Skeletal muscle tissue (tissue), 4 donors: Measurements from ENCODE around the gene ACKR4. TPM values are rescaled to one million over a fixed set of nuclear protein-coding genes. Genes with fewer than 3 reads are reported as not detected.
"Not testable (repeated sequence)": the region's sequence is repeated elsewhere in the genome, so short reads cannot be mapped to it uniquely, and the experiment has no call there.

Source experiments
- H3K27ac ChIP-seq: one replicate; pipeline ENCODE4 v1.7.0; 2013; ENCODE audit warnings: mild to moderate bottlenecking, low read depth, low read length, inconsistent platforms
- H3K27me3 ChIP-seq, 3 donors: one replicate each; pipeline ENCODE4 v1.7.0; 2013; ENCODE audit warnings: low read length in 3 of 3; ENCODE audit not compliant: control insufficient read depth in 3 of 3, insufficient read depth in 3 of 3
- H3K36me3 ChIP-seq, 3 donors: one replicate each; pipeline ENCODE4 v1.7.0; 2013; ENCODE audit warnings: low read length in 3 of 3; ENCODE audit not compliant: control insufficient read depth in 3 of 3, insufficient read depth in 3 of 3
- H3K4me1 ChIP-seq, 3 donors: one replicate each; pipeline ENCODE4 v1.7.0; 2013; ENCODE audit warnings: low read length in 3 of 3, mild to moderate bottlenecking in 3 of 3; ENCODE audit not compliant: control insufficient read depth in 3 of 3, insufficient read depth in 3 of 3
- H3K4me3 ChIP-seq, 3 donors: one replicate each; pipeline ENCODE4 v1.7.0; 2013; ENCODE audit warnings: low read length in 3 of 3
- H3K9ac ChIP-seq, 3 donors: one replicate each; pipeline ENCODE4 v1.7.0; 2013; ENCODE audit warnings: low read length in 3 of 3, mild to moderate bottlenecking in 3 of 3, moderate library complexity in 2 of 3, low read depth in 1 of 3
- H3K9me3 ChIP-seq, 3 donors: one replicate each; pipeline ENCODE4 v1.7.0; 2013; ENCODE audit warnings: low read length in 3 of 3; ENCODE audit not compliant: control insufficient read depth in 3 of 3
- total RNA-seq: library from RNA; depleted of rRNA; stranded (reverse); fragments of >200 nt; gene quantifications from one replicate; pipeline ENCODE4 v1.2.3, GENCODE V29; 2014
- donor health status: Osteomylitis.

ACKR4 gene
- total RNA-seq, 1 donor from 2014 or later: 2.1 TPM

- not testable (repeated sequence) for H3K9me3 ChIP-seq, H3K27ac ChIP-seq, H3K9ac ChIP-seq, H3K4me3 ChIP-seq, H3K4me1 ChIP-seq, H3K27me3 ChIP-seq
- H3K36me3 ChIP-seq: peaks cover 6 to 14% (median 10%) of the 10 kb centered on the region in 3 donors
These were observed 9.6 kb downstream of the ACKR4 start for GRCh38 chr3:132606620-132607019.

GRCh38 chr3:132615301-132615700 lies 18.2 kb downstream of the ACKR4 start:
- H3K4me3 ChIP-seq: not testable (repeated sequence)

GRCh38 chr3:132615881-132616280 lies 18.8 kb downstream of the ACKR4 start:
- Histone ChIP-seq H3K4me3 (no peak overlapping the region), H3K36me3 (peaks cover 0 to 3% (median 2%) of the 10 kb centered on the region in 3 donors), H3K9ac (no peak overlapping the region), H3K9me3 (no peaks in the 10 kb centered on the region), H3K27ac (no peak overlapping the region), H3K27me3 (no peaks in the 10 kb centered on the region), H3K4me1 (no peaks in the 10 kb centered on the region)

More at GRCh38 chr3:132615301-132615700, 18.2 kb downstream of the ACKR4 start:
- not testable (repeated sequence) for H3K9me3 ChIP-seq, H3K27ac ChIP-seq, H3K9ac ChIP-seq, H3K4me1 ChIP-seq, H3K36me3 ChIP-seq, H3K27me3 ChIP-seq

- Histone ChIP-seq H3K27ac (no peak overlapping the region), H3K4me3 (no peak overlapping the region), H3K36me3 (peaks cover 0 to 7% (median 6%) of the 10 kb centered on the region in 3 donors), H3K27me3 (no peaks in the 10 kb centered on the region), H3K9ac (no peak overlapping the region), H3K9me3 (no peaks in the 10 kb centered on the region), H3K4me1 (no peaks in the 10 kb centered on the region)
These were observed 19.7 kb downstream of the ACKR4 start for GRCh38 chr3:132616780-132617179.

- no peaks in the 10 kb centered on the region for H3K4me1 ChIP-seq
- H3K9me3 ChIP-seq: no peaks in the 10 kb centered on the region
- peaks cover 6 to 13% (median 11%) of the 10 kb centered on the region in 3 donors for H3K36me3 ChIP-seq
- no peak overlapping the region for H3K27ac ChIP-seq
- H3K27me3 ChIP-seq: no peaks in the 10 kb centered on the region
- H3K4me3 ChIP-seq: no peak overlapping the region
- H3K9ac ChIP-seq: no peak overlapping the region
These were observed 25.1 kb downstream of the ACKR4 start for GRCh38 chr3:132622148-132622547.

GRCh38 chr3:132622761-132623160 lies 25.7 kb downstream of the ACKR4 start:
- H3K4me3 ChIP-seq: no peak overlapping the region
- H3K9ac ChIP-seq: no peak overlapping the region
- H3K27me3 ChIP-seq: no peaks in the 10 kb centered on the region
- peaks cover 8 to 15% (median 13%) of the 10 kb centered on the region in 3 donors for H3K36me3 ChIP-seq
- H3K9me3 ChIP-seq: no peaks in the 10 kb centered on the region
- H3K27ac ChIP-seq: no peak overlapping the region
- H3K4me1 ChIP-seq: no peaks in the 10 kb centered on the region

- H3K4me3 ChIP-seq: no peak overlapping the region
- H3K4me1 ChIP-seq: no peaks in the 10 kb centered on the region
- peaks cover 9 to 22% (median 16%) of the 10 kb centered on the region in 3 donors for H3K36me3 ChIP-seq
- no peaks in the 10 kb centered on the region for H3K27me3 ChIP-seq
- no peak overlapping the region for H3K9ac ChIP-seq
- no peak overlapping the region for H3K27ac ChIP-seq
- H3K9me3 ChIP-seq: no peaks in the 10 kb centered on the region
These were observed 26.6 kb downstream of the ACKR4 start for GRCh38 chr3:132623646-132624045.

- Histone ChIP-seq H3K27ac (no peak overlapping the region), H3K36me3 (peaks cover 9 to 22% (median 16%) of the 10 kb centered on the region in 3 donors), H3K4me1 (no peaks in the 10 kb centered on the region), H3K9me3 (no peaks in the 10 kb centered on the region), H3K27me3 (no peaks in the 10 kb centered on the region), H3K4me3 (no peak overlapping the region), H3K9ac (no peak overlapping the region)
These were observed 27.7 kb downstream of the ACKR4 start for GRCh38 chr3:132624790-132625189.

GRCh38 chr3:132625613-132626012 lies 28.5 kb downstream of the ACKR4 start:
- no peaks in the 10 kb centered on the region for H3K27me3 ChIP-seq
- H3K9ac ChIP-seq: no peak overlapping the region
- H3K9me3 ChIP-seq: no peaks in the 10 kb centered on the region
- H3K27ac ChIP-seq: no peak overlapping the region
- H3K4me3 ChIP-seq: no peak overlapping the region
- H3K4me1 ChIP-seq: no peaks in the 10 kb centered on the region
- H3K36me3 ChIP-seq: peaks cover 9 to 22% (median 16%) of the 10 kb centered on the region in 3 donors

- Histone ChIP-seq H3K9ac (no peak overlapping the region), H3K4me1 (no peaks in the 10 kb centered on the region), H3K4me3 (no peak overlapping the region), H3K27ac (no peak overlapping the region), H3K27me3 (no peaks in the 10 kb centered on the region), H3K36me3 (peaks cover 9 to 16% (median 11%) of the 10 kb centered on the region in 3 donors), H3K9me3 (no peaks in the 10 kb centered on the region)
These were observed 29.9 kb downstream of the ACKR4 start for GRCh38 chr3:132626955-132627354.

- H3K27me3 ChIP-seq: no peaks in the 10 kb centered on the region
- peaks cover 9 to 16% (median 11%) of the 10 kb centered on the region in 3 donors for H3K36me3 ChIP-seq
- H3K27ac ChIP-seq: no peak overlapping the region
- no peaks in the 10 kb centered on the region for H3K4me1 ChIP-seq
- H3K9ac ChIP-seq: no peak overlapping the region
- H3K9me3 ChIP-seq: no peaks in the 10 kb centered on the region
- H3K4me3 ChIP-seq: no peak overlapping the region
These were observed 31.1 kb downstream of the ACKR4 start for GRCh38 chr3:132628157-132628556.
